Measurements from ENCODE around the gene LRRC53. TPM values are rescaled to one million over a fixed set of nuclear protein-coding genes. Genes with fewer than 3 reads are reported as not detected.

Gene LRRC53
- total and polyA plus RNA-seq, 9 of the 15 experiments (the other 6 are each of a cell fraction or from before 2014, with no cell fraction given) = not detected

DNA sequence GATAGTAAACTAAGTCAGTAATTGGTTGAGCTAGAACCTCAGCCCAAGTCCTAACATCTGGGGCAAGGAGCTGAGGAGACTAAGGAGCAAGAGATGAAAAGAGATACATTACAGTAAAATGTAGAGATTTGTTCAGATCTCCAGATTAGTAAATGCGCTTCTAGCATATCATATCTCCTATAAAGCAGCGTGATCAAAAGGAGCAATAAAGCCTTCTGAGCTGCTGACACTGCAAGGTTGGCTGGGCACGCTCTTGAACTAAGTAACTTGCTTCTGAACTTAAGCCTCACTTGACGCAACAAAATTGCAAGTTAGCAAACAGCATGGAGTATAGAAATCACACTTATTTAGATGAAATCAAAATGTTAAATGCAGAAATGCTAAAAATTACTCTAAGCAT is 80.9 kb downstream of the LRRC53 start:
- 0% methylated on average over 4 of the region's 4 CpGs for WGBS (ENCODE audit: insufficient coverage, low coverage, missing lambda C conversion rate)
- Histone ChIP-seq H4K20me1 (replicated peaks; ENCODE audit: control insufficient read depth, insufficient read depth, low read length) (no peaks in the 10 kb centered on the region), H3K27ac (ENCODE audit: extremely low read depth, low read depth, low read length) (no peak overlapping the region), H3K4me3 (no peak overlapping the region), H3K79me2 (ENCODE audit: control insufficient read depth, insufficient read depth, low read length) (no peaks in the 10 kb centered on the region), H3K4me2 (ENCODE audit: insufficient read depth, low read length) (no peak overlapping the region), H3K4me1 (replicated peaks in 1 of 2; ENCODE audit: control insufficient read depth in 2 of 2, insufficient read depth in 2 of 2, low read length in 2 of 2) (no peaks in the 10 kb centered on the region), H3K9me3 (replicated peaks; ENCODE audit: control insufficient read depth, insufficient read depth, low read depth, low read length) (no peaks in the 10 kb centered on the region), H3K9me1 (ENCODE audit: control insufficient read depth, insufficient read depth, low read length) (no peaks in the 10 kb centered on the region), H2AFZ (ENCODE audit: low read depth, low read length) (no peak overlapping the region), H3K36me3 (ENCODE audit: control insufficient read depth, insufficient read depth, low read length) (no peaks in the 10 kb centered on the region), H3K9ac (ENCODE audit: insufficient read depth in 1 of 2, low read depth in 2 of 2, low read length in 2 of 2) (no peak overlapping the region), H3K27me3 (ENCODE audit: control insufficient read depth in 2 of 2, insufficient read depth in 2 of 2, low read length in 2 of 2) (no peaks in the 10 kb centered on the region)
- no peak for ATAC-seq
- no peak for DNase-seq (ENCODE audit: extremely low read depth in 1 of 4, low spot score in 3 of 4)
- TF ChIP-seq HMGN3 (IDR thresholded peaks at IDR 0.05; ENCODE audit: borderline replicate concordance, extremely low read depth, insufficient read length, low read depth, low read length) (no peak), EWSR1 (IDR thresholded peaks at IDR 0.05; ENCODE audit: borderline replicate concordance, low read depth, partially characterized antibody) (no peak)
- no TSS peak for BruUV-seq (replicated peaks)
- intact Hi-C loops (cut with micrococcal nuclease) = no loop called here
- no peak for FAIRE-seq
- CTCF ChIA-PET (ENCODE audit: low intra/inter-chr PET ratio) = no interaction called here
- POLR2A ChIA-PET = no interaction called here
- in situ Hi-C loops (cut with MboI) = no loop called here

GRCh38 chr1:74430342-74430934 is 82.0 kb downstream of the LRRC53 start:
- no peaks in the 10 kb centered on the region for H3K9me3 ChIP-seq (replicated peaks; ENCODE audit: control insufficient read depth, insufficient read depth, low read depth, low read length)
- TF ChIP-seq E2F3 (CRISPR knock-in tag; IDR thresholded peaks at IDR 0.05) (no peak), ZNF75A (CRISPR knock-in tag; IDR thresholded peaks at IDR 0.05) (no peak), GABPB1 (CRISPR knock-in tag; IDR thresholded peaks at IDR 0.05) (no peak), MTA2 (IDR thresholded peaks at IDR 0.05; ENCODE audit: low read depth) (no peak), SOX6 (IDR thresholded peaks at IDR 0.05) (no peak), NBN (IDR thresholded peaks at IDR 0.05; ENCODE audit: low read depth) (no peak), MED1 (CRISPR knock-in tag; IDR thresholded peaks at IDR 0.05; ENCODE audit: borderline replicate concordance) (no peak), FOXO4 (CRISPR knock-in tag; IDR thresholded peaks at IDR 0.05) (no peak), HCFC1 (IDR thresholded peaks at IDR 0.05; ENCODE audit: low read depth, low read length) (no peak), NFE2 (IDR thresholded peaks at IDR 0.05; ENCODE audit: low read depth) (no peak), RNF2 (IDR thresholded peaks at IDR 0.05) (no peak), NEUROD1 (IDR thresholded peaks at IDR 0.05; ENCODE audit: borderline replicate concordance, low read depth, low read length, partially characterized antibody) (no peak), TRIM28 (IDR thresholded peaks at IDR 0.05) (no peak)
- TF ChIP-seq, protein P1, sequence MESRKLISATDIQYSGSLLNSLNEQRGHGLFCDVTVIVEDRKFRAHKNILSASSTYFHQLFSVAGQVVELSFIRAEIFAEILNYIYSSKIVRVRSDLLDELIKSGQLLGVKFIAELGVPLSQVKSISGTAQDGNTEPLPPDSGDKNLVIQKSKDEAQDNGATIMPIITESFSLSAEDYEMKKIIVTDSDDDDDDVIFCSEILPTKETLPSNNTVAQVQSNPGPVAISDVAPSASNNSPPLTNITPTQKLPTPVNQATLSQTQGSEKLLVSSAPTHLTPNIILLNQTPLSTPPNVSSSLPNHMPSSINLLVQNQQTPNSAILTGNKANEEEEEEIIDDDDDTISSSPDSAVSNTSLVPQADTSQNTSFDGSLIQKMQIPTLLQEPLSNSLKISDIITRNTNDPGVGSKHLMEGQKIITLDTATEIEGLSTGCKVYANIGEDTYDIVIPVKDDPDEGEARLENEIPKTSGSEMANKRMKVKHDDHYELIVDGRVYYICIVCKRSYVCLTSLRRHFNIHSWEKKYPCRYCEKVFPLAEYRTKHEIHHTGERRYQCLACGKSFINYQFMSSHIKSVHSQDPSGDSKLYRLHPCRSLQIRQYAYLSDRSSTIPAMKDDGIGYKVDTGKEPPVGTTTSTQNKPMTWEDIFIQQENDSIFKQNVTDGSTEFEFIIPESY (CRISPR knock-in tag; IDR thresholded peaks at IDR 0.05) = no peak

More at GRCh38 chr1:74430342-74430934, 82.0 kb downstream of the LRRC53 start:
- Histone ChIP-seq H3K4me3 (no peak overlapping the region), H3K4me1 (replicated peaks in 1 of 2; ENCODE audit: control insufficient read depth in 2 of 2, insufficient read depth in 2 of 2, low read length in 2 of 2) (no peaks in the 10 kb centered on the region), H3K4me2 (ENCODE audit: insufficient read depth, low read length) (no peak overlapping the region), H3K9me1 (ENCODE audit: control insufficient read depth, insufficient read depth, low read length) (no peaks in the 10 kb centered on the region), H3K27ac (ENCODE audit: extremely low read depth, low read depth, low read length) (no peak overlapping the region), H4K20me1 (replicated peaks; ENCODE audit: control insufficient read depth, insufficient read depth, low read length) (no peaks in the 10 kb centered on the region), H2AFZ (ENCODE audit: low read depth, low read length) (no peak overlapping the region), H3K9ac (ENCODE audit: insufficient read depth in 1 of 2, low read depth in 2 of 2, low read length in 2 of 2) (no peak overlapping the region), H3K79me2 (ENCODE audit: control insufficient read depth, insufficient read depth, low read length) (no peaks in the 10 kb centered on the region), H3K27me3 (ENCODE audit: control insufficient read depth in 2 of 2, insufficient read depth in 2 of 2, low read length in 2 of 2) (no peaks in the 10 kb centered on the region), H3K36me3 (ENCODE audit: control insufficient read depth, insufficient read depth, low read length) (no peaks in the 10 kb centered on the region)
- ATAC-seq (no peak), DNase-seq (ENCODE audit: extremely low read depth in 1 of 4, low spot score in 3 of 4) (no peak), FAIRE-seq (no peak)
- CTCF ChIA-PET (ENCODE audit: low intra/inter-chr PET ratio) = no interaction called here
- 0% methylated on average over 4 of the region's 4 CpGs for whole genome bisulfite sequencing (ENCODE audit: insufficient coverage, low coverage, missing lambda C conversion rate)
- POLR2A ChIA-PET = no interaction called here
- no TSS peak for BruUV-seq (replicated peaks)
- intact Hi-C loops (cut with micrococcal nuclease) (no loop called here), in situ Hi-C loops (cut with MboI) (no loop called here)
